T-cell (primary cell): ENCODE measurements around the gene MLLT6. TPM values are rescaled to one million over a fixed set of nuclear protein-coding genes. Genes with fewer than 3 reads are reported as not detected.

ENCODE experiments used
- ATAC-seq, 4 experiments: fragments of 200-7000 bp in 3 of 4; fragments of 150-1000 bp in 1 of 4; cut with Tn5 transposase; replicated peaks in 1 of 4; 1 replicate in 3 of 4; 2 replicates in 1 of 4; pipeline ENCODE4 v1.10.0; 2021; ENCODE audit warnings: moderate library complexity in 3 of 4, mild to moderate bottlenecking in 2 of 4, moderate number of reproducible peaks in 1 of 4
- CTCF ChIA-PET, 2 donors: fragments of 300-600 bp; sonication (Branson Sonifier 250); formaldehyde crosslinking; loops; one replicate each; lab custom pipeline; 2022; ENCODE audit warnings: antibody characterized with exemption in 2 of 2; lab: Charles Lee
- POLR2A ChIA-PET, 2 donors: fragments of 300-600 bp; sonication (Branson Sonifier 250); formaldehyde crosslinking; loops; one replicate each; lab custom pipeline; 2022; ENCODE audit warnings: antibody characterized with exemption in 2 of 2; lab: Charles Lee
- DNase-seq, 35 experiments: peaks; one replicate each; pipeline versions ENCODE4 v3.0.0 to v3.0.0-alpha.2; 2013 to 2023
- H3K27ac ChIP-seq: one replicate; pipeline ENCODE4 v1.5.1; 2013; ENCODE audit warnings: low read length
- H3K27me3 ChIP-seq, 2 experiments: replicated peaks in 1 of 2; 1 replicate in 1 of 2; 2 replicates in 1 of 2; pipeline versions ENCODE4 v1.6.1 to v1.7.0; 2013; ENCODE audit warnings: low read length in 1 of 2, mixed read lengths in 1 of 2; ENCODE audit not compliant: control insufficient read depth in 2 of 2, insufficient read depth in 2 of 2; ENCODE audit errors: extremely low read depth in 1 of 2
- H3K36me3 ChIP-seq, 2 donors: 1 replicate in 1 of 2; 2 replicates in 1 of 2; pipeline versions ENCODE4 v1.6.1 to v1.7.0; 2013; ENCODE audit warnings: low read length in 1 of 2; ENCODE audit not compliant: control insufficient read depth in 2 of 2, insufficient read depth in 1 of 2; ENCODE audit errors: extremely low read depth in 1 of 2
- H3K4me1 ChIP-seq, 2 experiments: 1 replicate in 1 of 2; 2 replicates in 1 of 2; pipeline versions ENCODE4 v1.6.1 to v1.7.0; 2013; ENCODE audit warnings: low read length in 2 of 2, mixed read lengths in 1 of 2; ENCODE audit not compliant: insufficient read depth in 2 of 2, control insufficient read depth in 1 of 2; ENCODE audit errors: extremely low read depth in 1 of 2
- H3K4me3 ChIP-seq, 2 donors: 1 replicate in 1 of 2; 2 replicates in 1 of 2; pipeline versions ENCODE4 v1.5.1 to v1.7.0; 2013; ENCODE audit warnings: mild to moderate bottlenecking in 2 of 2, low read length in 1 of 2, moderate library complexity in 1 of 2; ENCODE audit not compliant: control insufficient read depth in 1 of 2; ENCODE audit errors: extremely low read depth in 1 of 2
- H3K9me3 ChIP-seq: 2 replicates; pipeline ENCODE4 v1.7.0; 2013
- H3K27ac Mint-ChIP-seq, 2 donors: one replicate each; pipeline ENCODE4 v1.8.0; 2020 to 2021; ENCODE audit warnings: mild to moderate bottlenecking in 2 of 2, mixed read lengths in 2 of 2
- H3K27me3 Mint-ChIP-seq, 2 donors: one replicate each; pipeline ENCODE4 v1.8.0; 2021 to 2022; ENCODE audit warnings: mixed read lengths in 2 of 2
- H3K36me3 Mint-ChIP-seq: one replicate; pipeline ENCODE4 v1.8.0; 2021; ENCODE audit warnings: mixed read lengths
- H3K4me1 Mint-ChIP-seq, 3 donors: one replicate each; pipeline ENCODE4 v1.8.0; 2020 to 2022; ENCODE audit warnings: mixed read lengths in 3 of 3, mild to moderate bottlenecking in 1 of 3
- H3K4me3 Mint-ChIP-seq, 3 donors: one replicate each; pipeline ENCODE4 v1.8.0; 2020 to 2022; ENCODE audit warnings: mild to moderate bottlenecking in 3 of 3, mixed read lengths in 3 of 3, moderate library complexity in 3 of 3
- H3K9me3 Mint-ChIP-seq, 3 donors: one replicate each; pipeline ENCODE4 v1.8.0; 2020 to 2022; ENCODE audit warnings: mixed read lengths in 3 of 3
- WGBS: methylation state at CpG from one replicate; pipeline ENCODE4 v1.1.5; 2013; ENCODE audit warnings: missing lambda C conversion rate; ENCODE audit not compliant: insufficient coverage; 5-methylcytosine and 5-hydroxymethylcytosine counted together
- total RNA-seq, 35 experiments: library from RNA in 6 of 35; stranded (reverse) in 6 of 35; fragments of 120-200 nt in 1 of 35; gene quantifications; one replicate each; pipeline versions ENCODE4 v1.2.1 to v1.2.4 and lab custom pipeline; 2013 to 2026

Gene MLLT6
- total RNA-seq, 5 donors from 2014 or later (not counting 1 experiment from before 2014, with no cell fraction given): 412 to 506 (median 480) TPM

GRCh38 chr17:38748149-38748891 is 43.2 kb downstream of the MLLT6 start, which contains the start of gene PCGF2:
Gene PCGF2, minus strand, starts transcription at chr17:38748336. Its CDS starts 7,934 bp downstream, at chr17:38740402.
- no peak within 1 kb of the TSS for H3K27ac ChIP-seq
- ATAC-seq: no peak

GRCh38 chr17:38748892-38749222 is 43.8 kb downstream of the MLLT6 start:
- no peak overlapping the region for H3K27ac Mint-ChIP-seq
- H3K4me1 Mint-ChIP-seq: peaks cover 53 to 56% (median 54%) of the 10 kb centered on the region in 3 donors
- peak overlapping the region; percentile 43 to 88 (median 57) for H3K4me3 Mint-ChIP-seq
- DNase-seq (no peak), ATAC-seq (no peak)
- ChIA-PET CTCF (interaction anchor here in 1 of 2 donors (0.5 kb wide), 1 partner anchor 12 kb away, joined by 5 read pairs; no protein-coding TSS in a partner anchor), POLR2A (no interaction called here)
- under 1% methylated on average over 29 of the region's 32 CpGs for WGBS
- peaks cover 21 to 58% of the 10 kb centered on the region in 2 donors for H3K27me3 Mint-ChIP-seq
- peaks cover 36 to 74% of the 10 kb centered on the region in 2 experiments for H3K4me1 ChIP-seq
- peak overlapping the region; percentile 32 to 72 for H3K4me3 ChIP-seq
- H3K27me3 ChIP-seq: peaks cover 4 to 65% of the 10 kb centered on the region in 2 experiments
- H3K27ac ChIP-seq: no peak overlapping the region
- peaks cover 6% of the 10 kb centered on the region for H3K36me3 Mint-ChIP-seq
- no peaks in the 10 kb centered on the region for H3K9me3 Mint-ChIP-seq
- H3K36me3 ChIP-seq: peaks cover 0 to 2% of the 10 kb centered on the region in 2 donors
- no peaks in the 10 kb centered on the region for H3K9me3 ChIP-seq

More at GRCh38 chr17:38748149-38748891, 43.2 kb downstream of the MLLT6 start, which contains the start of gene PCGF2:
- Mint-ChIP-seq H3K27me3 (peaks cover 21 to 63% of the 10 kb centered on the region in 2 donors), H3K27ac (no peak within 1 kb of the TSS), H3K4me3 (peak within 1 kb of the TSS; percentile 64 to 88 (median 72)), H3K4me1 (peaks cover 49 to 51% (median 49%) of the 10 kb centered on the region in 3 donors), H3K9me3 (no peaks in the 10 kb centered on the region), H3K36me3 (peaks cover 3% of the 10 kb centered on the region)
- DNase-seq: no peak
- H3K27me3 ChIP-seq: peaks cover 4 to 70% of the 10 kb centered on the region in 2 experiments
- 3% methylated on average over 12 of the region's 47 CpGs for WGBS
- peaks cover 36 to 68% of the 10 kb centered on the region in 2 experiments for H3K4me1 ChIP-seq
- peak within 1 kb of the TSS; percentile 38 to 72 for H3K4me3 ChIP-seq
- ChIA-PET CTCF (no interaction called here), POLR2A (no interaction called here)
- no peaks in the 10 kb centered on the region for H3K36me3 ChIP-seq
- no peaks in the 10 kb centered on the region for H3K9me3 ChIP-seq

- H3K4me1 Mint-ChIP-seq: peaks cover 57 to 60% (median 60%) of the 10 kb centered on the region in 3 donors
- ATAC-seq (no peak), DNase-seq (peak in 1 of 35 experiments; percentile 27)
- H3K9me3 ChIP-seq: no peaks in the 10 kb centered on the region
- ChIA-PET POLR2A (no interaction called here), CTCF (interaction anchor here in 1 of 2 donors (0.5 kb wide), 1 partner anchor 12 kb away, joined by 5 read pairs; no protein-coding TSS in a partner anchor)
- 2% methylated on average over 74 of the region's 79 CpGs for WGBS
- H3K27ac Mint-ChIP-seq: no peak overlapping the region
- H3K27me3 ChIP-seq: peaks cover 4 to 61% of the 10 kb centered on the region in 2 experiments
- H3K36me3 Mint-ChIP-seq: peaks cover 8% of the 10 kb centered on the region
- H3K27me3 Mint-ChIP-seq: peaks cover 21 to 52% of the 10 kb centered on the region in 2 donors
- H3K27ac ChIP-seq: no peak overlapping the region
- peak overlapping the region; percentile 38 to 72 for H3K4me3 ChIP-seq
- no peaks in the 10 kb centered on the region for H3K9me3 Mint-ChIP-seq
- H3K4me1 ChIP-seq: peaks cover 36 to 79% of the 10 kb centered on the region in 2 experiments
- H3K4me3 Mint-ChIP-seq: peak overlapping the region; percentile 60 to 88 (median 68)
- H3K36me3 ChIP-seq: peaks cover 0 to 5% of the 10 kb centered on the region in 2 donors
Observed at GRCh38 chr17:38749223-38750043, 44.4 kb downstream of the MLLT6 start.

GRCh38 chr17:38750044-38750311 is 44.9 kb downstream of the MLLT6 start:
- H3K27me3 Mint-ChIP-seq: peaks cover 21 to 46% of the 10 kb centered on the region in 2 donors
- peak overlapping the region; percentile 60 to 88 (median 68) for H3K4me3 Mint-ChIP-seq
- H3K27ac ChIP-seq: no peak overlapping the region
- ChIA-PET CTCF (interaction anchor here in 1 of 2 donors (1.3 kb wide), 1 partner anchor 15 kb away, joined by 5 read pairs; no protein-coding TSS in a partner anchor), POLR2A (no interaction called here)
- no peak for ATAC-seq
- H3K36me3 ChIP-seq: peaks cover 0 to 10% of the 10 kb centered on the region in 2 donors
- H3K27me3 ChIP-seq: peaks cover 4 to 57% of the 10 kb centered on the region in 2 experiments
- H3K9me3 ChIP-seq: no peaks in the 10 kb centered on the region
- 4% methylated on average over 6 of the region's 12 CpGs for WGBS
- H3K4me1 ChIP-seq: peaks cover 36 to 84% of the 10 kb centered on the region in 2 experiments
- H3K27ac Mint-ChIP-seq: no peak overlapping the region
- no peak for DNase-seq
- peaks cover 61 to 63% (median 63%) of the 10 kb centered on the region in 3 donors for H3K4me1 Mint-ChIP-seq
- peak overlapping the region; percentile 38 to 72 for H3K4me3 ChIP-seq
- no peaks in the 10 kb centered on the region for H3K9me3 Mint-ChIP-seq
- H3K36me3 Mint-ChIP-seq: peaks cover 11% of the 10 kb centered on the region

- H3K36me3 ChIP-seq: peaks cover 0 to 13% of the 10 kb centered on the region in 2 donors
- peaks cover 21 to 43% of the 10 kb centered on the region in 2 donors for H3K27me3 Mint-ChIP-seq
- ATAC-seq: no peak
- peak overlapping the region; percentile 88 to 99 (median 99) for H3K4me3 Mint-ChIP-seq
- H3K27ac Mint-ChIP-seq: peak overlapping the region in 1 of 2 donors; percentile 97
- H3K27me3 ChIP-seq: peaks cover 4 to 53% of the 10 kb centered on the region in 2 experiments
- no peaks in the 10 kb centered on the region for H3K9me3 ChIP-seq
- H3K27ac ChIP-seq: no peak overlapping the region
- H3K9me3 Mint-ChIP-seq: no peaks in the 10 kb centered on the region
- ChIA-PET POLR2A (no interaction called here), CTCF (interaction anchor here in 1 of 2 donors (1.3 kb wide), 1 partner anchor 15 kb away, joined by 5 read pairs; no protein-coding TSS in a partner anchor)
- peak overlapping the region; percentile 95 to 96 for H3K4me3 ChIP-seq
- peak in 1 of 35 experiments; percentile 41 for DNase-seq
- 22% methylated on average over 13 of the region's 28 CpGs for WGBS
- H3K36me3 Mint-ChIP-seq: peaks cover 11% of the 10 kb centered on the region
- H3K4me1 Mint-ChIP-seq: peaks cover 61 to 65% (median 63%) of the 10 kb centered on the region in 3 donors
- H3K4me1 ChIP-seq: peaks cover 36 to 86% of the 10 kb centered on the region in 2 experiments
Observed at GRCh38 chr17:38750312-38751121, 45.4 kb downstream of the MLLT6 start.
